ENCODE results near the gene LDLRAD4.

- TF ChIP-seq CTCF (conservative IDR thresholded peaks at IDR 0.05; ENCODE audit: low read depth, low read length): no peak
- no peak for TF ChIP-seq EZH2 (IDR thresholded peaks at IDR 0.05; ENCODE audit: borderline replicate concordance, low read depth, low read length, poor library complexity, severe bottlenecking)
These were observed 44.5 kb downstream of the LDLRAD4 start for GRCh38 chr18:13262839-13263691.

All from A673 (cell line).